GM10248 (cell line): ENCODE data around the gene ARHGAP12.

ENCODE experiments used
- CTCF ChIA-PET: fragments of 300-600 bp; sonication (Branson Sonifier 250); formaldehyde crosslinking; extraction: SDS; loops from one replicate; lab custom pipeline; 2021; ENCODE audit warnings: antibody characterized with exemption; lab: Yijun Ruan, JAX
- POLR2A ChIA-PET: fragments of 350-650 bp; sonication (Branson Sonifier 250); formaldehyde crosslinking; extraction: SDS; loops from one replicate; lab custom pipeline; 2020; ENCODE audit warnings: antibody characterized with exemption; lab: Yijun Ruan, JAX
- DNase-seq: peaks from one replicate; pipeline ENCODE4 v3.0.0; 2012; ENCODE audit errors: extremely low spot score
- TF ChIP-seq, protein P1 (sequence below): IDR thresholded peaks from 2 replicates; pipeline ENCODE4 v1.5.1; 2012; ENCODE audit warnings: mild to moderate bottlenecking, low read depth; ENCODE audit errors: extremely low read depth, missing control alignments, control extremely low read depth

ARHGAP12 gene

GRCh38 chr10:31765541-31765940, 163.1 kb downstream of the ARHGAP12 start:
- TF ChIP-seq, protein P1, sequence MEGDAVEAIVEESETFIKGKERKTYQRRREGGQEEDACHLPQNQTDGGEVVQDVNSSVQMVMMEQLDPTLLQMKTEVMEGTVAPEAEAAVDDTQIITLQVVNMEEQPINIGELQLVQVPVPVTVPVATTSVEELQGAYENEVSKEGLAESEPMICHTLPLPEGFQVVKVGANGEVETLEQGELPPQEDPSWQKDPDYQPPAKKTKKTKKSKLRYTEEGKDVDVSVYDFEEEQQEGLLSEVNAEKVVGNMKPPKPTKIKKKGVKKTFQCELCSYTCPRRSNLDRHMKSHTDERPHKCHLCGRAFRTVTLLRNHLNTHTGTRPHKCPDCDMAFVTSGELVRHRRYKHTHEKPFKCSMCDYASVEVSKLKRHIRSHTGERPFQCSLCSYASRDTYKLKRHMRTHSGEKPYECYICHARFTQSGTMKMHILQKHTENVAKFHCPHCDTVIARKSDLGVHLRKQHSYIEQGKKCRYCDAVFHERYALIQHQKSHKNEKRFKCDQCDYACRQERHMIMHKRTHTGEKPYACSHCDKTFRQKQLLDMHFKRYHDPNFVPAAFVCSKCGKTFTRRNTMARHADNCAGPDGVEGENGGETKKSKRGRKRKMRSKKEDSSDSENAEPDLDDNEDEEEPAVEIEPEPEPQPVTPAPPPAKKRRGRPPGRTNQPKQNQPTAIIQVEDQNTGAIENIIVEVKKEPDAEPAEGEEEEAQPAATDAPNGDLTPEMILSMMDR = no peak
- POLR2A ChIA-PET = no interaction called here
- DNase-seq = no peak
- CTCF ChIA-PET = interaction anchor here (0.9 kb wide), 1 partner anchor 16 kb away, joined by 3 read pairs; no protein-coding TSS in a partner anchor

- ChIA-PET POLR2A (no interaction called here), CTCF (interaction anchor here (1.9 to 2.4 kb wide), 2 partner anchors 8 to 11 kb away, joined by 6 read pairs; no protein-coding TSS in a partner anchor)
- TF ChIP-seq, protein P1 = no peak
- DNase-seq = no peak
Observed at GRCh38 chr10:31762316-31762715, 166.3 kb downstream of the ARHGAP12 start.

DNA sequence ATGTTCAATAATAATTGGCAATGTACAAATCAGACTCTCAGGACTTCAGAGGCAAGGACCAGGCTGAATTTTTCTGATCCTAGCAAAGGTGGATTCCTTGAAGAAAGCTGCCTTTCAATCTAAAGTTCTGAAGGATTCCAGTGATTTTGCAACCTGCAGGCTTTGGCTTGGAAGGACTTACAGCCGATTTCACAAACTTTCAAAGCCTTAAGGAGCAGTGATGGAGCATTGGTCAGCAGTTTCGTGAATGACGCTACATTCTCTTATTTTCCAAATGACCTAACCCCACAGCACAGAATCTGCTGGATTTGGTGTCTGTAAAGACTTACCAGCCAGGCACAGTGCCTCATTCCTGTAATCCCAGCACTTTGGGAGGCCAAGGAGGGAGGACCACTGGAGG, 167.5 kb downstream of the ARHGAP12 start:
- CTCF ChIA-PET = interaction anchor here (1.9 to 2.4 kb wide), 2 partner anchors 9 to 10 kb away, joined by 6 read pairs; no protein-coding TSS in a partner anchor
- TF ChIP-seq, protein P1 = no peak
- DNase-seq = no peak
- POLR2A ChIA-PET = no interaction called here

DNA sequence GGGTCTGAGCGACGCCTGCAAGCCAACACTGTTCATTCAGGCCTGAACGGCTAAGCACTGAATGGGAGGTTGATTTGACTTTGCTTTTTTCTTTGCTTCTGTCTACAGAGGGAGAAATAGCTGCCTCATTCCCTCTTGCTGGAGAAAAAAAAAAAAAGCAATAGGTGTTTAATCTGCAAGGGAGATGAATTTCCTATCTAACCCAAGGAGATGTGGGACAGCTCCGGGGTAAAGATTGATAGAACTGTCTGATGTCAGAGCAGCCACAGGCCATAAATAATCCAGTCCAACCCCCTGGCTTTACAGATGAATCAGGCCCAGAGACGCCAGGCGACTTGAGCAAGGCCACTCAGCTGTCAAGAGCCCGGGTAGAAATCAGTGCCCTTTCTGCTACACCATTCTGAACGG, 168.0 kb downstream of the ARHGAP12 start:
- ChIA-PET CTCF (interaction anchor here (2.4 kb wide), 1 partner anchor 10 kb away, joined by 6 read pairs; no protein-coding TSS in a partner anchor), POLR2A (no interaction called here)
- TF ChIP-seq, protein P1 = no peak
- no peak for DNase-seq

DNA sequence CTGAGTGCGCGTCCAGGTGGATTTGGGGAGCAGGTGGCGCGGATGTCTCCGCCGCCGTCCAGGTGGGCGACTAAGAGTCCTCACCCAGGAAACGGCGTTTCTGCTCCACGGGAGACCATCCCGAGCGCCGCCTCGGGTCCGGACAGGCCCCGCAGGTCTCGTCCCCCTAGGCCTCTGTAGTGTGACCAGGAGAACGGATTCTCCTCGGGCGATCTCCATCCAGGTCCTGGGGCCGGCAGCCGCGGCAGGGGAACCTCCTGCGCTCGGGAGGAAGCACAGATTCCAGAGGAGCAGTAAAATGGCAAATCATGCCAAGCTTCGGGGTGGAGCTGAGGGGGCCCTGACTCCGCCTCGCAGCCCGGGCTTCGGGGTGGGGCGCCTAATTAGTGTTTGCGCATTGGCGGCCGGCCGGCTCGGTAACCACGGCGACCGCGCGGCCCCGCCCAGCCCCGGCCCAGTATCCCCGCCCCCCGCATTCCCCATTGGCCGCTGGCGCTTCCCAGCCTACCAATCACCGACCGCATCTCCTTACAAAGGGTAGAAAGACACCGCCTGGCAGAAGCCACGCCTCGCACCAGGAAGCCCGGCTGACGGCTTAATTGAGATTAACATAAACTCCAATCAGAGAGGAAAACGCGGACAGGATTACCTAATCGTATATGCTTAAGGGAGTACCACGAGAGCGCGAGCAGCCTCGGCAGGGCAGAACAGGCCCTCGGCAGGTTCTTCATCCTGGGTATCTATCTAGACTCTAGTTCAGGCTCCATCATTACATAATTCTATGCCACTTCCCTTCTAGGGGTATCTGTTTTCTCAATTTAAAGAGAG, 168.6 kb downstream of the ARHGAP12 start:
- peak; percentile 99 for DNase-seq
- ChIA-PET CTCF (interaction anchor here (2.4 kb wide), 1 partner anchor 11 kb away, joined by 6 read pairs; no protein-coding TSS in a partner anchor), POLR2A (interaction anchor here (0.6 to 0.7 kb wide), 2 partner anchors 10 to 52 kb away, joined by 3 to 4 read pairs; no protein-coding TSS in a partner anchor)
- TF ChIP-seq, protein P1 = no peak

DNA sequence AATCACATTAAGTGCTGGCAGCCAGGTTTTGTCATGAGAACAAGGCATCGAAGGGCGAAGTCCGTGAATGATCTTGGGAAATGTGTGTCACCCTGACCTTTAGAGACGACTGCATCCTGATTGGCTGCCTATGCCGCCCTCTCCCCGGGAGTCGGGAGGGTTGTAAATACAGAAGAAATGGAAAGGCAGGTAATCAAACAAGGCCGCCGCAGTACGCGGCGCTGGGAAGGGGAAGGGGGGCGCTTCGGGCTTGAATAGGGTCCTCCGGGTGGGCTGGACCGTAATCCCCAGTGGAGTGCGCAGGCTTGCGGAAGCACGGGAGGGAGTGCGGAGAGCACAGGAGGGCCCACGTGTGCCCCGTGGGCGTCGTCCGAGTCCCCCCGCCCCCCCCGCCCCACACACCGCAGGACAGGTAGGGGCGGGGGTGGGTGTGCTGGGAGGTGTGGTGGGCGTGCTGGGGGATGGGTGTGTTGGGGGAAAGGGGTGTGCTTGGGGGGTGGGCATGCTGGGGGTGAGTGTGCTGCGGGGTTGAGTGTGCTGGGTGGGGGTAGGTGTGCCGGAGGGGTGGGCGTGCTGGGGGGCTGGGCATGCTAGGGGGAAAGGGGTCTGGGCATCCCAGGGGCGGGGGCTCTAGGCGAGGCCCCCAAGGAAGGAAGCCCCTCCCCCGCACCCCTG, 169.4 kb downstream of the ARHGAP12 start:
- peak; percentile 55 for DNase-seq
- TF ChIP-seq, protein P1 = no peak
- ChIA-PET POLR2A (no interaction called here), CTCF (interaction anchor here (2.0 kb wide), 1 partner anchor 11 kb away, joined by 5 read pairs; no protein-coding TSS in a partner anchor)
